Caki2 (cell line): ENCODE data around the gene RAD51B. TPM values are rescaled to one million over a fixed set of nuclear protein-coding genes. Genes with fewer than 3 reads are reported as not detected.
A peak's percentile ranks its signal among the peaks of the same experiment; 100 is the strongest.

Experiments
- DNase-seq: peaks from one replicate; pipeline ENCODE4 v3.0.0-alpha.2; 2015; ENCODE audit warnings: low read depth
- in situ Hi-C: cut with HindIII; loops from 2 replicates; pipeline ENCODE4 v1.10.0; 2016; ENCODE audit warnings: low sequenced_read_pairs, low pct_unique_long_range_greater_than_20kb, mixed read lengths
- total RNA-seq: library from RNA; depleted of rRNA; stranded (reverse); fragments of >200 nt; shearing (Covaris generic); gene quantifications from 2 replicates; pipeline ENCODE4 v1.2.3, GENCODE V29; 2014; ENCODE audit warnings: low replicate concordance

Gene RAD51B
- total RNA-seq, 1 experiment from 2014 or later, result 20.8 TPM

DNA sequence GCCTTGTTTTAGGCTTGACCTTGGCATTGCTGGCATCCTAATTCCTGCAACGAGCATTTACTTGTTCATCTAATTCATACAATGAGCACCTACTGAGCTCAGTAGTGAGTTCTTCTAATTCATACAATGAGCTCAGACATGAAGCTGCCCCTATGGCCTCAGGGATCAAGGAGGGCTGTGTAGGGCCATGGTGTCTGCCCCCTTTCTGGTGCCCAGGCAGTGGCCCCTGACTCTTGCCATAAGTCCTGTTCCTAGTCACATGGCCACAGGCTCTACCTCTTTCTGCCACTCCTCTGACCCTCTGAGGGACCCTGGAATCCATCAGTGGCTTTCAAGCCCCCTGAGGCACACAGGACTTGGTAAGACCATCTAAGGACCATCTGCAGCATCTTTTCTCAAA, 824.5 kb downstream of the RAD51B start:
- in situ Hi-C loops, result no loop called here
- no peak for DNase-seq

DNA sequence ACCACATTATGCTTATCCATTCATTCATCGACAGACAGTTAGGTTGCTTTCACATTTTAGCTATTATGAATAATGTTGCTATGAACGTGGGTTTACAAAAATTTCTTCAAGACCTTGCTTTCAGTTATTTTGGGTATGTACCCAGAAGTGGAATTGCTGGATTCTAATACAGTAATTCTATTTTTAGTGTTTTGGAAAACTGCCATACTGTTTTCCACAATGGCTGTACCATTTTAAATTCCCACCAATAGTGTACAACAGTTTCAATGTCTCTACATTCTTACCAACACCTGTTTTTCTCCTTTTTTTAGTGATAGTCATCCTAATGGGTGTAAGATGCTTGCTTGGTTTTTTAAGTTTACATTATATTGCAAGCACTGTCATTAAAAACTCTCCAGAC, 825.8 kb downstream of the RAD51B start:
- no peak for DNase-seq
- in situ Hi-C loops, result no loop called here

DNA sequence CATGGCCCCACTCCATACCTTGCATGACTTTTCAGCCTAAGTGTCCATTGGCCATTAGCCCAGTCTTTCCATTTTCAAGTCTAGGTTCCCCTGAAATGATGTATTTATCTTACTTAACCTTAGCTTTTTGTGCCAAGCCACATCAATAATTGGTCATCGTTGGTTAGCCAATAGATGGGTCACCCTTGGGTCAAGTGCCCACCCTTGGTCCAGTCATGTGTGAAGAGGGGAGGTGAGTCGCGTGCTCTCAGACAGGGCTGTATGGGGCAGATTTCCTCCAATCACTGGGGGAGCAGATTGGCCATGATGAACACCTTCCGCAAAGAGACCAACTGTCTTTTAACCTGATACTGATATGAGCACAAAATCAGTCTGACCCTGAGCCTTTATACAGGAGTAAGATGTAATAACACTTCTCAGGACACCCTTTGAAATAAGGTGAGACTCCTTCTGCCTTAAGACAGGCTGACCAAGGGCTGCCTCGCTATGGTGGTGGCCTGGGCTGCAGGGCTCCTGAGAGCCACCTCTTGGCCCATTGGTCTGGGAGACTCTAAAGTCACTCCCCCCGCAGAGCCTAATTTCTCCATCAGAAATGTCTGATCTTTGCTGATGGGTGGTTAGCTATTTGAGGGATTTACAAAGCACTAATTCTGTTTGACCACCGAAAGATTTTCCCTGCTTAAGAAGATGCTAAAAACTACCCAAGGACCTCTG, 830.1 kb downstream of the RAD51B start:
- in situ Hi-C loops, result no loop called here

DNA sequence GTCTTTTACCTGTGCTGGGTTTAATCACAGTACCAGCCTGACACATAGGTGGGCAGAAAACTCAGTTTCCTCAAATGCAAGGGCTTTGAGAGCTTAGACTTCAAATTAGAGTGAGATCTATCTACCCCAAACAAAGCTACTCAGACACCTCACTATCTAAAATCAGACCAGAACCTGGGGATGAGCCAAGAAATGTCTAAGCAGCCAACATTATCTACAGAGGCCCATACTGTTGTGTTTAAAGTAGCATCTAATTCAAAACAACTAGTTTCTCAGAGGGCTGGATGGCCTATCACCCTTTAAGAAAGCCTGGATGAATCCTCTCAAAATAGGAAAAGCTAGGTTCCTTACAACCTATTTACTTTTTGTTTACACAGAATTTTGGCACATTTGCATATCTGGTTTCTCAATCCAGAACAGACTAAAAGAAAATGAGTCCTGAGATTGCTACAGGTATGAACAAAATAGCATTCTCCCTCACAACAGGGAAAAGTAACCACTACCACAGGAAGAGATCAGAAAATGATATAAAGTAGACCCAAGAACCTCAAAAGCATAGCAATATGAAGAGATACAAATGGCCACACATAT, 830.9 kb downstream of the RAD51B start:
- DNase-seq, result no peak
- in situ Hi-C loops, result no loop called here

More for the DNA sequence above, 830.1 kb downstream of the RAD51B start:
- peak; percentile 43 for DNase-seq

DNA sequence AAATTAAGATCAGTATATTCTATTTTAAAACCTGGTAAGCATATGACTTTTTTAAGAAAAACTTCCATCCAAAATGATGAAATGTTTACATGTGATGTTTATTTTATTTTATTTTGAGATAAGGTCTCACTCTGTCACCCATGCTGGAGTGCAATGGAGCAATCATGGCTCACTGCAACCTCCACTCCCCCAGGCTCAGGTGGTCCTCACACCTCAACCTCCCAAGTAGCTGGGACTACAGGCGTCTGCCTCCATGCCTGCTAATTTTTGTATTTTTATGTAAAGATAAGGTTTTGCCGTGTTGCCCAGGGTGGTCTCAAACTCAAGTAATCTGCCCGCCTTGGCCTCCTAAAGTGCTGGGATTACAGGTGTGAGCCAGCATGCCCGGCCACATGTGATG, 831.5 kb downstream of the RAD51B start:
- in situ Hi-C loops, result no loop called here

DNA sequence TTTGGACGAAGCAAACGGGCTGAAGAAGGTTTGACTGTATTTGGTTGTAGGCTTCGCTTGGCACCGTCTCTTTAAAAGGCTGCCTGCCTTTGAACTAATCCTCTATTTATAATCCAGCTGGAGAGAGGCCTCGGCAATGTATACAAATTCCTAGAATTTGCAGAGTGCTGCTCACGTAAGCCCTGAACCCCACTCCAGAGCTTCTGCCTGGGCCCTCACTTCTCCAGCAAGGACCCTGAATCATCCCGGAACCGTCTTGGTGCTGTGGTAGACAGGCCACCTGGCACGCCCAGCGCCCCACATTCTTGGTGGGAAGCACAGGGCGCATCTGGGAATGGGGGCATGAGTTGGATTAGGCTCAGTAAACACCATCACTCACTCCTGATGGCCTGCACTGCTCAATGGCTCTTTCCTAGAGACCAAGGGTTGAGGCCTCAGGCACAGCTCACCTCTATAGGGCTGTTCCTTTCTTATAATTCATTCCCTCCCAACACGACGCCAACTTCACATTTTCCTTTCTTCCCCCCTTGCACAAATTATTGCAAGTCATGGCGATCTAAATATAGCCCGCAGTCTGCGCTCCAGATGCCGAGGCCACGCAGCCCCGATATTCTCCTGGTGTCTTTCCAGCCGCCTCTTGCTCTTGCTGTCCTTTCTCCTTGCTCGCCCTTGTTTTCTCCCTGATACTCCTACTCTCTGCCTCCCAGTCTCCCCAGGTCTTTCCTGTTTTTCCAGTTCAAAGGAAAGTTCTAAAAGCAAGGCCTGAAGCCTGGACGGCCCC, 832.3 kb downstream of the RAD51B start:
- DNase-seq, result no peak
- in situ Hi-C loops, result no loop called here

More for the DNA sequence above, 831.5 kb downstream of the RAD51B start:
- no peak for DNase-seq

DNA sequence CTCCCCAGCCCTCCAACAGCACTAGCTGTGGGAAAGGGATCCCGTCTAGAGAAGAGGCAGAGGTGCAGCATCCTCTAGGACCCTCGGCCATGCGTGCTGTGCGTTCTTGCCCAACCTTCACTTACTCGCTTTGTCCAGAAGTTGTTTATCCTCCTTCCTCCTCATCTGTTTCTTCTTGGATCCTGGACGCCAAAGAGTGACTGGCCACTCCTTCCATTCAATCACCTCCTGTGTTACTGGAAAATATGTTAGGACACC, 832.8 kb downstream of the RAD51B start:
- in situ Hi-C loops, result no loop called here
- no peak for DNase-seq

DNA sequence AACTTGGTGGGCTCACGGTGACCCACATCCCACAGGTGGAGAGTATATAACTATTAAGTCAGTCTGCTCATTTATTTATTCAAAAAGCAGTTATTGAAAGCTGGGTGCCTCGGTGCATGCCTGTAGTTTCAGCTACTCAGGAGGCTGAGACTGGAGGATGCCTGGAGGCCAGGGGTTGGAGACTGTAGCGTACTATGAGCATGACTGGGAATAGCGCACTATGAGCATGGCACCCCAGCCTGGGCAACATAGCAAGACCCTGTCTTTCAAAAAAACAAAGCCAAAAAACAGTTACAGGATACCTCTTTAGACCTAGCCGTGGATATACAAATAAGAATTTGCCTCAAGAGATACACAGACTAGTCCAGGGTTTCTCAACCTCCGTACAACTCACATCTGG, 833.5 kb downstream of the RAD51B start:
- DNase-seq, result no peak
- in situ Hi-C loops, result no loop called here

DNA sequence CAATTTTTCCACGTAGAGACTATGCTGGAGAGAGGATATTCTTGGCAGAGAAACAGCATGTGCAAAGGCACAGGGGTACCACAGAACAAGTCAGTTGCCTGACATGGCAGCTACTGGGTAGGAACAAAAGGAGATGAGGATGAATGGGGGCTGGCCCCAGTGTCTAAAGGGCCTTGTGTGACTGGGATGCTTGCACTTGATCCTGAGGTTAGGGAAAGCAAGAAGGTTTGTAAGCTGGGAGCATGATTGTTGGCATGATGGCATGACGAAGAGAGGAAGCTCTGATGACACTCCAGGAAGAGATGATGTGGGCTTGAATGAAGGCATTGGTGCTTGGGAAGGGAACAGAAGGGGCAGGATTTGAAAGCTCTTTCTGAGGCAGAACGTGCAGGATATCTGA, 834.2 kb downstream of the RAD51B start:
- no peak for DNase-seq
- in situ Hi-C loops, result no loop called here

DNA sequence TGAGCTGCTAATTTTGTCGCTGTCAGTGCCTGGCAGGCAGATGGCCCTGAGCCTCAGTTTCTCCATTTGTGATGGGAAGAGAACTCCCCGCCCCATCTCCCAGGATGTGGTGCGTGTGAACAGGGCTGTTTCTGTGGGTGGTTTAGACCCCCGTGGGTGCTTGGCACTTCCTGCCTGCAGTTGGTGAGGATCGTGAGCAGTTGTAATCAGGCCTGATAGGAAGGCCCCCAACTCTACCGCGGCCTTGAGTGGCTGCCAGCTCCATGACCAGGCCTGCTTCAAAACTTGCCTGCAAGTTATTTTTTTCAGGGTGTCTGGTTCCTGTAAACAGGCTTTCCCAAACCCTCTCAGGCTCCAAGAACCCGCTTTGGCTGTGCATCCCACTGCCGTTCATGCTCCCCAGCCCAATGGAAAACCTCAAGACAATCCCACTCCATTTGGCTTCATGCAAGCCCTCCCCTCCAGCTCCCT, 834.9 kb downstream of the RAD51B start:
- no peak for DNase-seq
- in situ Hi-C loops, result no loop called here

DNA sequence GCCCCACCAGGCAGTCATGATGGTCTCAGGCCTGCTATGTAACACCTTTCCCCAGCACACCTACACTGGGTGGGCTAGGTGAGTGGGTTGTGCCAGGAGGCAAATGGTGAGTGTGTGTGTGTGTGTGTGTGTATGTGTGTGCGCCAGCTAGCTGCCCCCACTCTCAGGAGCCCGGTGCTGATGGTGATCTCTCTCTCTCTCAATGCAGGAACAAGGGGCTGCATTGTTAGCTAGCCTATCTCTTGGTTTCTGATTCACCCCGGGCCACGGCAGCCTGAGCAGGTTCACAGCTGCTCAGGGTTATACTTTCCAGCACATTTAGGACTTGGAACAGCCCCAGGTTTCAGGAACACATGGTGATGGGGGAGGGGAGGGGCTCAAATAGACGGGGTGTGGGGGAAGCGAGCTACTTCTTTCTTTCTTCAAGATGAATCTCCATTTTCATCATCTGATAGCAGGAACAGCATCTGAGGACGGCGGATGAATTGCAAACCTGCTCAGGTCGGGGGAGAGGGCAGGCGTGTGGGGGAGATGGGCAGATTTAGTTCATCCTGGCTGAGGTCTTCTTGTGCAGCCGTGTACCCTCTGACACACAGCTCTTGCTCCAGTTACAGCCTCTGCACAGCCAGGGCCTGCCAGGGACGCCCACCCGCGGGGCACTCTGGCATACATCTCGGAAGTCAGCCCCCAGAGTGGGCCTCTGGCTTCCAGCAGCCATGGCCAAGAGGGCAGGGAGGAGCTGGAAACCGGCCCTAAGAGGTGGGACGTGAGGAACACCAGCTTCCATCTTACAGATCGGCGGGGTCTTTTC, 835.6 kb downstream of the RAD51B start:
- DNase-seq, result no peak
- in situ Hi-C loops, result no loop called here

DNA sequence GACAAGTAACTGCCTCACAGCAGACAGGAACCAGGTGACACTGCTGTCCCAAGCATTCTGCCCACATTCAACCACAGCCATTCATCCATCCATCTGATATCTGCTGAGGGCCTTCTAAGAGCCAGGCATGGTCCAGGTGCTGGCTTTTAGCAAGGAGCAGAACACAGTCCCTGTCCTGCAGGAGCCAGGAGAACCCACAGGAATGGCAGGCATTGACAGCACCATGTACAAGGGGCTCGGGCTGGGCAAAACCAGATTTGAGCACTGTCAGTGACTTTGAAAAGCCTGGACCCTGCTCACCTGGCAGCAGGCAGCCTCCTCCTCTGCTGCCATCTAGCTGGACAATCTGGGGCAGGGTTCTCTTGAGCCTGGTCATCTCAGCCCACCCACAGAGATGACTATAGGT, 836.3 kb downstream of the RAD51B start:
- no peak for DNase-seq
- in situ Hi-C loops, result no loop called here

DNA sequence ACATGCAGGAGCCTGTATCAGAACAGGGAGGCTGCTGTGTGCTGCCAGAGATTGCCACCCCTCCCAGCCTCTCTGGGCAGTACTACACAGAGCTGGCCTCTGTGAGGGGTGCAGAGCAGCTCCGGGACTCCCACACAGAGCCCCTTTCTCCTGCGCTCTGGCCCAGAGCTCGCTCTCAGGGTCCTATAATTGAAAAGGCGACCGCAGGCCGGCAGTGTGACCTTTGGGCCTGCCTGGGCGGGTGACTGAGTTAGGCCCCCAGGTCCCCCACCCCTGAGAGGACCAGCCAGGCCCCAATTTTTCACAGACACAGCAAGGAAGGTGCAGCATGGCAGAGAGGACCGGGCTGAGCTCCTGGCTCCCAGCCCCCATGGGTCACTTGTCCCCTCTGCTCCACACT, 836.9 kb downstream of the RAD51B start:
- DNase-seq, result no peak
- in situ Hi-C loops, result no loop called here

DNA sequence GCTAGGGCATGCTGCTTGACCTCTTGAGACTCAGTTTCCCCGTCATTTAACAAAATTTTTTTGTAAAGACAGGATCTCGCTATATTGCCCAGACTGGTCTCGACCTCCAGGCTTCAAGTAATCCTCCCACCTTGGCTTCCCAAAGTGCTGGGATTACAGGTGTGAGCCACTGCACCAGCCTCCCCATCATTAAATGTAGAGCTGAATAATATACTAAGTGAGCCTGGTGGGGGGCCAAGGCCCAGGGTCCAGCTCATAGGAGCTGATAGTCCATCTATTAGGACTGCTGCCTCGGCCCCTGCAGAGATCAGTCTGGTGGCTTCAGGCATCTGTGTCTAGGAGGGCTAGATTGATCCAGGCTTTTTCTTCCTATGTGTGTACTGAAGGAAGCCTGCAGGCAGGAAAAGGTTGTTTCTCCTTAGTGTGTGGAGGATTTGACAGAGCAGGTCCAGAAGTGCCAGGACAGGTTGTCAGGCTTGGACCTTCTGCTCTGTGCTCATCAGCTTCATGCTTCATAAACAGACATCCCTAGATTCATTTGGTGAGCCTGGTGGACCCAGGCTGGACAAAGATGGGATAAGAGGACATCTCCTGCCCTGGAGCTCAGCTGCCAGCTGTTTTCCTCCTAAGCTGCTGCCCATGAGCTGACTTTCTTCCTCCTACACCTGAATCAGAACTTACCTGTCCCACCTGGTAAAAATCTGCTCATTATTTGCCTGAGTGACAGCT, 837.9 kb downstream of the RAD51B start:
- no peak for DNase-seq
- in situ Hi-C loops, result no loop called here

DNA sequence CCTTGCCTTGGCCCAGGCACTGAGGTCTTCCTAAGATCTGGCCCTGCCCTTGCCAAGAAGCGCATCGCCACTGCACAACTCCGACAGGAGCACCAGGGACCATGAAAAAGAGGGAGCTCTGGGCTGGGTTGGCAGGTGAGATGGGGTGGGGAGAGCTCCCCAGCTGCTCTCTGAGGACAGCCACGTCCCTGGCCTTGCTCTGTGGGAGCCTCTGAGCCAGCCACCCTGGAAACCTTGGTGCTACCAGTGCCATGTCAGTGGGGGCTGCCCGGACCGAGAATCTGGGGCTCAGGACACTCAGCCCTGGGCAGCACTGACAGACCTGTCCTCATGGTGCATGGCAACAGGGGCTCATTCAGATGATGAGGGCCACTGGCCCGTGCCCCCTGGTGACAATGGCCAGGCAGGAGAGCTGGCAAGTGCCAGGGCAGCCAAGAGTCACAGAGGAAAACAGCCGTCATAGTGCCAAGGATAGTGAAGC, 838.5 kb downstream of the RAD51B start:
- DNase-seq, result no peak
- in situ Hi-C loops, result no loop called here

DNA sequence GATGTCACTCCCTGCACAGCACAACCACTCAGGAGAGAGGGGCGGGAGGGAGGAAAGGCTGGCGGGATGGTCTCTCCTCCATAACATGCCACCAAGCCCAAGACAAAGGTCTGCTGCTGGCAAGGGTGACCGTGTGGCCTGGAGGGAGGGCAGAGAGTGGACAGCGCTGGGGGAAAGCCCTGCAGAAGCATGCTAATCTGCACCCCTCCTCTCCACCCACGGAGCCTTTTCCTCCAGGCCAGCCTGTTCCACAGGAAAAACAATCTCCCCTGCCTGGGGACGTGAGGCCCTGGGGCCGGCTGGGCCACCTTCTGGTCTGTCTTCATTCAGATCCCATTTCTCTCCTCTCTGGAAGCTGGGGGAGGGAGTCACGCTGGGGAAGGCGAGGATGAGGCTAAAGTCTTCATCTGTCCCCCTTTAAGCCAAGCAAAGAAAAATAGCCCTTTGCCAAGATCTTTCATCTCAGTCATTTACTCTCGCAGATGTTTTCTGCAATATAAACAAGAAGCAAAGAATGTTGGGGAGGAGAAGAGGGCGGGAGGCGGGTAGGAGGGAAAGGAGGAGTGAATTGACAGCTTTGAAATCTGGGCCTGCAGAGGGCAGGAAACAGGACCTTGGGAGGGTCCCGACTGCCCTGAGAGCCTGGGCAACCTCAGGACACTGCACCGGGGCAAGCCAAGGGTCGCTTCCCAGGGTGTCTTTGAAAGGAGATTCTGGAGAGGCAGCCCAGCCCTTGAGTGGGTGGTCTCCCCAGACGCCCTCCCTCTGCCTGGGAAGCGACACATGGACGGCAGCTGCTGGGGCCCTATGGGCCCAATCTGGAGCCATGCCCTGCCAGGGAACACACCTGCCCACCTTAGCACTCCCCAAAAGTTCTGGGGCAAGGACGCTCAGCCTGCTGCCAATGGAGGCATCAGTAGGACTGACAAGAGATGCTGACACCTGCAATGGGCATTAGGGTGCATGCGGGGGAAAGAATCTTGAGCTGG, 839.7 kb downstream of the RAD51B start:
- no peak for DNase-seq
- in situ Hi-C loops, result no loop called here

DNA sequence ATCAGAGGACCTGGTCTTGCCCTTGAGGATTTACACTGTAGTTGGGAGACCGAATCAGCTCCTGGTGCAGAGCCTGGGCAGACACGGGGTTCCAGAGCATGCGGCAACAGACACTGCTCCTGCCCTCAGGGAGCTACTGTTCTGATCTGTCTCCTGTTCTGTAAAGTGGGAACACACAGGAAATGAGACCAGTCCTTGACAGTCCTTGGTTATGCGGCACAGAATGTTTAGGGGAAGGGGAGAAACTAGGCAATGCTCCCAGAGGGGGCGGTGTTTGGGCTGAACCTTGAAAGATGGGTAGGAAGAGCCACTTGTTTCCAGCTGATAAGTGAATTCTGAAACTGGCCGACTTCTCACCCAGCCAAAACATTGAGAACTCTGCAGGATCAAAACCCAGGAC, 840.9 kb downstream of the RAD51B start:
- in situ Hi-C loops, result no loop called here
- no peak for DNase-seq
